K562 (cell line): ENCODE data around the gene TMEM163.

Source experiments
- EP300 ChIP-seq: IDR thresholded peaks from 2 replicates; pipeline ENCODE4 v1.6.1; 2012; ENCODE audit warnings: low read length, improper control_type of control experiment
- HSF4 ChIP-seq: fragments of 250-450 bp; sonication (Bioruptor Pico); IDR thresholded peaks from 2 replicates; pipeline ENCODE4 v2.1.2; 2022; ENCODE audit warnings: mild to moderate bottlenecking, moderate library complexity, borderline replicate concordance
- MEF2A ChIP-seq: IDR thresholded peaks from 2 replicates; pipeline ENCODE4 v1.6.1; 2011; ENCODE audit warnings: low read depth, mild to moderate bottlenecking, low read length, moderate library complexity; ENCODE audit not compliant: control insufficient read depth
- POLR2A ChIP-seq: fragments of 450-650 bp; conservative IDR thresholded peaks from 2 replicates; pipeline ENCODE4 v1.6.1; 2016
- POLR2AphosphoS5 ChIP-seq: IDR thresholded peaks from 2 replicates; pipeline ENCODE4 v1.6.1; 2011; ENCODE audit warnings: mild to moderate bottlenecking, low read depth, low read length, moderate library complexity; ENCODE audit not compliant: control insufficient read depth, insufficient read depth
- PRMT5 ChIP-seq: sonication (generic); formaldehyde crosslinking; IDR thresholded peaks from 2 replicates; pipeline ENCODE4 v1.5.0; 2020; ENCODE audit warnings: missing genetic modification reagents
- RFX5 ChIP-seq: IDR thresholded peaks from 2 replicates; pipeline ENCODE4 v1.6.1; 2011; ENCODE audit warnings: low read depth, mild to moderate bottlenecking, improper control_type of control experiment, low read length
- SMAD1 ChIP-seq: fragments of 150-350 bp; IDR thresholded peaks from 2 replicates; pipeline ENCODE4 v1.6.1; 2014; ENCODE audit warnings: low read length, low read depth; ENCODE audit not compliant: partially characterized antibody
- TARDBP ChIP-seq: fragments of 450-650 bp; IDR thresholded peaks from 2 replicates; pipeline ENCODE4 v1.6.1; 2016
- ZNF589 ChIP-seq: fragments of 200-800 bp; sonication (Bioruptor generic); IDR thresholded peaks from 2 replicates; pipeline ENCODE4 v1.6.1; 2016; ENCODE audit warnings: low read depth, missing genetic modification characterization, missing compliant biosample characterization
- ZNF644 ChIP-seq: fragments of 200-800 bp; sonication (Bioruptor generic); IDR thresholded peaks from 2 replicates; pipeline ENCODE4 v1.6.1; 2016; ENCODE audit warnings: low read depth, missing genetic modification characterization, missing compliant biosample characterization
- ZNF778 ChIP-seq: fragments of 450-650 bp; formaldehyde crosslinking; IDR thresholded peaks from 2 replicates; pipeline ENCODE4 v1.4.0; 2020; ENCODE audit warnings: mild to moderate bottlenecking, moderate library complexity
- TF ChIP-seq, protein P1 (sequence below): fragments of 450-650 bp; IDR thresholded peaks from 2 replicates; pipeline ENCODE4 v1.6.1; 2016; ENCODE audit warnings: low read depth
- TF ChIP-seq, protein P2 (sequence below), 3 experiments: IDR thresholded peaks in 2 of 3; conservative IDR thresholded peaks in 1 of 3; 2 replicates each; pipeline ENCODE4 v1.5.1; 2011 to 2012; ENCODE audit warnings: low read length in 3 of 3, mild to moderate bottlenecking in 3 of 3, control low read depth in 2 of 3, improper control_type of control experiment in 1 of 3, inconsistent platforms in 1 of 3, low read depth in 1 of 3, mixed read lengths in 1 of 3, moderate library complexity in 1 of 3; ENCODE audit not compliant: insufficient read depth in 2 of 3

DNA sequence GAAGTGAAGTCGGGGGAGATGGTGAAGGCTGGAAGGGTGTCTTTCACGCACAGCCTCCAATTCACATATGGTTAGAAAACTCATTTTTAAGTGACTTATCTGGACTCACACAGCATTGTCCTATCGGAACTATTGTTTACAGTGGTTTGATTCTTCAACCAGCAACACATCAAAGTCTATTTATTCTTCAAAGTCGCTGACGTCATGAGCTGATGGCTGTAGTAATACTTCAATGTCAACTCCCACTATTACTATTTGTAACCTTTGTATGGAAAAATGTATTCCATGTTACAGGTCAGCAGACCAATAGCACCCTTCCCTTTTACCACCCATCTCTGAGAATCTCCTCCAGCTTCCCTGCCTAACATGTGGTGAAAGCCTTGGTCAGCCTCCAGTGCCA lies 47.8 kb upstream of the TMEM163 start:
- TF ChIP-seq, protein P1, sequence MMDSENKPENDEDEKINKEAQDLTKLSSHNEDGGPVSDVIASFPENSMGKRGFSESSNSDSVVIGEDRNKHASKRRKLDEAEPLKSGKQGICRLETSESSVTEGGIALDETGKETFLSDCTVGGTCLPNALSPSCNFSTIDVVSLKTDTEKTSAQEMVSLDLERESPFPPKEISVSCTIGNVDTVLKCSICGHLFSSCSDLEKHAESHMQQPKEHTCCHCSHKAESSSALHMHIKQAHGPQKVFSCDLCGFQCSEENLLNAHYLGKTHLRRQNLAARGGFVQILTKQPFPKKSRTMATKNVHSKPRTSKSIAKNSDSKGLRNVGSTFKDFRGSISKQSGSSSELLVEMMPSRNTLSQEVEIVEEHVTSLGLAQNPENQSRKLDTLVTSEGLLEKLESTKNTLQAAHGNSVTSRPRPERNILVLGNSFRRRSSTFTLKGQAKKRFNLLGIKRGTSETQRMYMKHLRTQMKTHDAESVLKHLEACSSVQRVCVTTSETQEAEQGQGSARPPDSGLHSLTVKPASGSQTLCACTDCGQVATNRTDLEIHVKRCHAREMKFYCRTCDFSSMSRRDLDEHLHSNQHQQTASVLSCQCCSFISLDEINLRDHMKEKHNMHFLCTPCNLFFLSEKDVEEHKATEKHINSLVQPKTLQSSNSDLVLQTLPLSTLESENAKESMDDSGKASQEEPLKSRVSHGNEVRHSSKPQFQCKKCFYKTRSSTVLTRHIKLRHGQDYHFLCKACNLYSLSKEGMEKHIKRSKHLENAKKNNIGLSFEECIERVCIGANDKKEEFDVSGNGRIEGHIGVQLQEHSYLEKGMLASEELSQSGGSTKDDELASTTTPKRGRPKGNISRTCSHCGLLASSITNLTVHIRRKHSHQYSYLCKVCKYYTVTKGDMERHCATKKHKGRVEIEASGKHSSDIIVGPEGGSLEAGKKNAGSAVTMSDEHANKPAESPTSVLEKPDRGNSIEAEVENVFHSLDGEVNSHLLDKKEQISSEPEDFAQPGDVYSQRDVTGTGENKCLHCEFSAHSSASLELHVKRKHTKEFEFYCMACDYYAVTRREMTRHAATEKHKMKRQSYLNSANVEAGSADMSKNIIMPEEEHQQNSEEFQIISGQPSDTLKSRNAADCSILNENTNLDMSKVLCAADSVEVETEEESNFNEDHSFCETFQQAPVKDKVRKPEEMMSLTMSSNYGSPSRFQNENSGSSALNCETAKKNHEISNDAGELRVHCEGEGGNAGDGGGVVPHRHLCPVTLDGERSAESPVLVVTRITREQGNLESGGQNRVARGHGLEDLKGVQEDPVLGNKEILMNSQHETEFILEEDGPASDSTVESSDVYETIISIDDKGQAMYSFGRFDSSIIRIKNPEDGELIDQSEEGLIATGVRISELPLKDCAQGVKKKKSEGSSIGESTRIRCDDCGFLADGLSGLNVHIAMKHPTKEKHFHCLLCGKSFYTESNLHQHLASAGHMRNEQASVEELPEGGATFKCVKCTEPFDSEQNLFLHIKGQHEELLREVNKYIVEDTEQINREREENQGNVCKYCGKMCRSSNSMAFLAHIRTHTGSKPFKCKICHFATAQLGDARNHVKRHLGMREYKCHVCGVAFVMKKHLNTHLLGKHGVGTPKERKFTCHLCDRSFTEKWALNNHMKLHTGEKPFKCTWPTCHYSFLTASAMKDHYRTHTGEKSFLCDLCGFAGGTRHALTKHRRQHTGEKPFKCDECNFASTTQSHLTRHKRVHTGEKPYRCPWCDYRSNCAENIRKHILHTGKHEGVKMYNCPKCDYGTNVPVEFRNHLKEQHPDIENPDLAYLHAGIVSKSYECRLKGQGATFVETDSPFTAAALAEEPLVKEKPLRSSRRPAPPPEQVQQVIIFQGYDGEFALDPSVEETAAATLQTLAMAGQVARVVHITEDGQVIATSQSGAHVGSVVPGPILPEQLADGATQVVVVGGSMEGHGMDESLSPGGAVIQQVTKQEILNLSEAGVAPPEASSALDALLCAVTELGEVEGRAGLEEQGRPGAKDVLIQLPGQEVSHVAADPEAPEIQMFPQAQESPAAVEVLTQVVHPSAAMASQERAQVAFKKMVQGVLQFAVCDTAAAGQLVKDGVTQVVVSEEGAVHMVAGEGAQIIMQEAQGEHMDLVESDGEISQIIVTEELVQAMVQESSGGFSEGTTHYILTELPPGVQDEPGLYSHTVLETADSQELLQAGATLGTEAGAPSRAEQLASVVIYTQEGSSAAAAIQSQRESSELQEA: no peak
- no peak for TF ChIP-seq EP300
- no peak for TF ChIP-seq MEF2A
- no peak for TF ChIP-seq ZNF778 (CRISPR knock-in tag)
- no peak for TF ChIP-seq HSF4 (CRISPR knock-in tag)
- TF ChIP-seq POLR2A: no peak
- TF ChIP-seq, protein P2, sequence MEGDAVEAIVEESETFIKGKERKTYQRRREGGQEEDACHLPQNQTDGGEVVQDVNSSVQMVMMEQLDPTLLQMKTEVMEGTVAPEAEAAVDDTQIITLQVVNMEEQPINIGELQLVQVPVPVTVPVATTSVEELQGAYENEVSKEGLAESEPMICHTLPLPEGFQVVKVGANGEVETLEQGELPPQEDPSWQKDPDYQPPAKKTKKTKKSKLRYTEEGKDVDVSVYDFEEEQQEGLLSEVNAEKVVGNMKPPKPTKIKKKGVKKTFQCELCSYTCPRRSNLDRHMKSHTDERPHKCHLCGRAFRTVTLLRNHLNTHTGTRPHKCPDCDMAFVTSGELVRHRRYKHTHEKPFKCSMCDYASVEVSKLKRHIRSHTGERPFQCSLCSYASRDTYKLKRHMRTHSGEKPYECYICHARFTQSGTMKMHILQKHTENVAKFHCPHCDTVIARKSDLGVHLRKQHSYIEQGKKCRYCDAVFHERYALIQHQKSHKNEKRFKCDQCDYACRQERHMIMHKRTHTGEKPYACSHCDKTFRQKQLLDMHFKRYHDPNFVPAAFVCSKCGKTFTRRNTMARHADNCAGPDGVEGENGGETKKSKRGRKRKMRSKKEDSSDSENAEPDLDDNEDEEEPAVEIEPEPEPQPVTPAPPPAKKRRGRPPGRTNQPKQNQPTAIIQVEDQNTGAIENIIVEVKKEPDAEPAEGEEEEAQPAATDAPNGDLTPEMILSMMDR (IDR thresholded peaks at IDR 0.05 in 2 of 3, conservative IDR thresholded peaks at IDR 0.05 in 1 of 3; ENCODE audit: insufficient read depth in 2 of 3, low read depth in 1 of 3, low read length in 3 of 3): no peak
- TF ChIP-seq PRMT5: no peak
- TF ChIP-seq SMAD1: no peak
- no peak for TF ChIP-seq ZNF589
- TF ChIP-seq TARDBP: no peak
- TF ChIP-seq RFX5: no peak
- TF ChIP-seq POLR2AphosphoS5: no peak
- TF ChIP-seq ZNF644 (tag): no peak
